Epithelial cell of proximal tubule (primary cell): ENCODE data around the gene RBM5. TPM values are rescaled to one million over a fixed set of nuclear protein-coding genes. Genes with fewer than 3 reads are reported as not detected.

Experiments
- DNase-seq: peaks from one replicate; pipeline ENCODE4 v3.0.0-alpha.2; 2011; ENCODE audit warnings: low read depth
- H3K4me3 ChIP-seq: 2 replicates; pipeline ENCODE4 v1.5.1; 2011; ENCODE audit warnings: low read depth, mild to moderate bottlenecking, low read length
- CTCF ChIP-seq: conservative IDR thresholded peaks from 2 replicates; pipeline ENCODE4 v1.5.1; 2012; ENCODE audit warnings: low read depth, mild to moderate bottlenecking, low read length
- total RNA-seq: library from RNA; depleted of rRNA; stranded (reverse); fragments of >200 nt; gene quantifications from 2 replicates; pipeline ENCODE4 v1.2.3, GENCODE V29; 2015

RBM5 gene
- total RNA-seq, 1 donor from 2014 or later: 80.7 TPM

GRCh38 chr3:50102558-50102957 is 13.8 kb downstream of the RBM5 start:
- TF ChIP-seq CTCF: no peak
- no peak for DNase-seq
- H3K4me3 ChIP-seq: no peak overlapping the region

GRCh38 chr3:50111757-50112156 is 23.0 kb downstream of the RBM5 start:
- no peak for DNase-seq
- H3K4me3 ChIP-seq: no peak overlapping the region
- no peak for TF ChIP-seq CTCF

- no peak for TF ChIP-seq CTCF
- H3K4me3 ChIP-seq: no peak overlapping the region
- no peak for DNase-seq
These were observed 23.7 kb downstream of the RBM5 start for GRCh38 chr3:50112462-50112861.

- TF ChIP-seq CTCF: no peak
These were observed 28.4 kb downstream of the RBM5 start for GRCh38 chr3:50117120-50117519.

GRCh38 chr3:50118237-50118636 is 29.5 kb downstream of the RBM5 start:
- DNase-seq: no peak
- TF ChIP-seq CTCF: no peak
- no peak overlapping the region for H3K4me3 ChIP-seq

More at GRCh38 chr3:50117120-50117519, 28.4 kb downstream of the RBM5 start:
- no peak overlapping the region for H3K4me3 ChIP-seq
- DNase-seq: no peak

GRCh38 chr3:50119786-50120185 is 31.1 kb downstream of the RBM5 start:
- TF ChIP-seq CTCF: no peak
- no peak for DNase-seq
- no peak overlapping the region for H3K4me3 ChIP-seq

- no peak for DNase-seq
- H3K4me3 ChIP-seq: no peak overlapping the region
- TF ChIP-seq CTCF: no peak
These were observed 31.8 kb downstream of the RBM5 start for GRCh38 chr3:50120364-50121071.
